HG03432 (cell line): Measurements from ENCODE around the gene FSD1L.

Experiments
- ATAC-seq: cut with Tn5 transposase; IDR thresholded peaks from one replicate; pipeline ENCODE4 v1.9.1; 2021; ENCODE audit warnings: mild to moderate bottlenecking, moderate library complexity; ENCODE audit not compliant: unreplicated experiment

FSD1L gene

GRCh38 chr9:105435453-105435852 lies 12.4 kb upstream of the FSD1L start:
- ATAC-seq = no peak

GRCh38 chr9:105436783-105437182 lies 11.1 kb upstream of the FSD1L start:
- no peak for ATAC-seq

- no peak for ATAC-seq
Observed at GRCh38 chr9:105437704-105438103, 10.1 kb upstream of the FSD1L start.

- no peak for ATAC-seq
Observed at GRCh38 chr9:105438141-105438806, 9.6 kb upstream of the FSD1L start.

- ATAC-seq = no peak
Observed at GRCh38 chr9:105439428-105439827, 8.4 kb upstream of the FSD1L start.

- ATAC-seq = no peak
Observed at GRCh38 chr9:105441616-105442160, 6.1 kb upstream of the FSD1L start.

GRCh38 chr9:105443121-105443520 lies 4.7 kb upstream of the FSD1L start:
- no peak for ATAC-seq

- ATAC-seq = no peak
Observed at GRCh38 chr9:105444130-105444529, 3.7 kb upstream of the FSD1L start.

GRCh38 chr9:105445203-105445881 lies 2.5 kb upstream of the FSD1L start:
- ATAC-seq = no peak

- no peak for ATAC-seq
Observed at GRCh38 chr9:105447386-105447813, 434 bp upstream of the FSD1L start.

GRCh38 chr9:105449081-105449480 lies 1.2 kb downstream of the FSD1L start:
- no peak for ATAC-seq

GRCh38 chr9:105452185-105452584 lies 4.4 kb downstream of the FSD1L start:
- ATAC-seq = no peak

GRCh38 chr9:105455836-105456475 lies 8.1 kb downstream of the FSD1L start:
- no peak for ATAC-seq

- no peak for ATAC-seq
Observed at GRCh38 chr9:105457560-105458294, 9.9 kb downstream of the FSD1L start.

- ATAC-seq = no peak
Observed at GRCh38 chr9:105458404-105458803, 10.6 kb downstream of the FSD1L start.

- ATAC-seq = no peak
Observed at GRCh38 chr9:105459336-105459735, 11.5 kb downstream of the FSD1L start.

GRCh38 chr9:105466898-105467455 lies 19.1 kb downstream of the FSD1L start:
- no peak for ATAC-seq

GRCh38 chr9:105468875-105469274 lies 21.0 kb downstream of the FSD1L start:
- ATAC-seq = no peak

- no peak for ATAC-seq
Observed at GRCh38 chr9:105473221-105473620, 25.4 kb downstream of the FSD1L start.

GRCh38 chr9:105475302-105475701 lies 27.5 kb downstream of the FSD1L start:
- no peak for ATAC-seq

- ATAC-seq = no peak
Observed at GRCh38 chr9:105479846-105480245, 32.0 kb downstream of the FSD1L start.
